Measurements from ENCODE around the gene LACC1. TPM values are rescaled to one million over a fixed set of nuclear protein-coding genes. Genes with fewer than 3 reads are reported as not detected.

Gene LACC1
- total and polyA plus RNA-seq, 2 donors (not counting 3 experiments of a cell fraction or from before 2014, with no cell fraction given) = 1.2 to 4.0 TPM

DNA sequence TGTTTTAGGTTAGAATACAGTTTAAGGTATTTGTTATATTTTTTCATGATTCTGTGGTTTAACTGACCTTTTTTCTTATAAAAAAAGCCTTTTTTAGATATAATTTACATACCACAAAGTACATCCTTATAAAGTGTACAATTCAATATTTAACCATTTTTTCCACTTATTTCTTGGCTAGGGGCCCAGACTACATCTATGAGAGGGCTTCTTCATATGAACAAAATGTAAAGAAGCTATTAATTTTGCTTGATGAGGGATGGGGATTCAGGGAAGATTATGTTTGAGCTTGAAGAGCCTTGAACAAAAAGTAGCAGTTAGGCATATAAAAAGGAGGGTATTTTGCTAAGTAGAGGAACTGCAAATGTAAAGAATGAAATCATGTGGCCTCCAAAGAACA is 2.4 kb upstream of the LACC1 start:
- no peak overlapping the region for H3K4me2 ChIP-seq (ENCODE audit: insufficient read depth, low read length)

More for the DNA sequence above, 2.4 kb upstream of the LACC1 start:
- ChIA-PET CTCF (interaction anchor here (1.0 to 2.0 kb wide), 2 partner anchors 73 to 1282 kb away, joined by 3 to 5 read pairs; no protein-coding TSS in a partner anchor), POLR2A (no interaction called here)
- Histone ChIP-seq H3K27me3 (ENCODE audit: control insufficient read depth in 2 of 2, insufficient read depth in 2 of 2, low read length in 2 of 2) (no peaks in the 10 kb centered on the region), H3K79me2 (ENCODE audit: control insufficient read depth, insufficient read depth, low read length) (no peaks in the 10 kb centered on the region), H3K9me3 (replicated peaks; ENCODE audit: control insufficient read depth, insufficient read depth, low read length) (no peaks in the 10 kb centered on the region), H2AFZ (ENCODE audit: low read depth, low read length) (no peak overlapping the region), H3K9ac (replicated peaks; ENCODE audit: extremely low read depth, insufficient read depth, low read length) (no peak overlapping the region), H4K20me1 (replicated peaks; ENCODE audit: control insufficient read depth, extremely low read depth, insufficient read depth, low read length) (peaks cover 2% of the 10 kb centered on the region), H3K4me3 (replicated peaks in 1 of 3; ENCODE audit: insufficient read depth in 1 of 3, low read depth in 1 of 3, low read length in 3 of 3) (no peak overlapping the region), H3K36me3 (ENCODE audit: control insufficient read depth in 2 of 2, extremely low read depth in 1 of 2, insufficient read depth in 2 of 2, low read length in 2 of 2) (no peaks in the 10 kb centered on the region), H3K4me1 (ENCODE audit: control insufficient read depth, extremely low read depth, insufficient read depth, low read length) (peaks cover 11% of the 10 kb centered on the region), H3K9me1 (replicated peaks; ENCODE audit: control insufficient read depth, extremely low read depth, insufficient read depth, low read length) (no peaks in the 10 kb centered on the region), H3K27ac (ENCODE audit: insufficient read depth, low read depth, low read length) (no peak overlapping the region)
- FAIRE-seq (no peak), DNase-seq (ENCODE audit: low read depth, low spot score) (no peak)
- no peak for TF ChIP-seq GATA2 (IDR thresholded peaks at IDR 0.05; ENCODE audit: insufficient read depth, insufficient read length, low read depth, low read length)
- no peak for TF ChIP-seq MYC (IDR thresholded peaks at IDR 0.05; ENCODE audit: low read depth, low read length)
- TF ChIP-seq EZH2 (IDR thresholded peaks at IDR 0.05; ENCODE audit: borderline replicate concordance, low read depth, low read length, severe bottlenecking) = no peak
- TF ChIP-seq, protein P1, sequence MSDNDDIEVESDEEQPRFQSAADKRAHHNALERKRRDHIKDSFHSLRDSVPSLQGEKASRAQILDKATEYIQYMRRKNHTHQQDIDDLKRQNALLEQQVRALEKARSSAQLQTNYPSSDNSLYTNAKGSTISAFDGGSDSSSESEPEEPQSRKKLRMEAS (IDR thresholded peaks at IDR 0.05; ENCODE audit: insufficient read depth, insufficient read length) = no peak
- no peak for TF ChIP-seq JUN (IDR thresholded peaks at IDR 0.05; ENCODE audit: borderline replicate concordance, insufficient read depth, insufficient read length, low read depth)
- TF ChIP-seq, protein P2, sequence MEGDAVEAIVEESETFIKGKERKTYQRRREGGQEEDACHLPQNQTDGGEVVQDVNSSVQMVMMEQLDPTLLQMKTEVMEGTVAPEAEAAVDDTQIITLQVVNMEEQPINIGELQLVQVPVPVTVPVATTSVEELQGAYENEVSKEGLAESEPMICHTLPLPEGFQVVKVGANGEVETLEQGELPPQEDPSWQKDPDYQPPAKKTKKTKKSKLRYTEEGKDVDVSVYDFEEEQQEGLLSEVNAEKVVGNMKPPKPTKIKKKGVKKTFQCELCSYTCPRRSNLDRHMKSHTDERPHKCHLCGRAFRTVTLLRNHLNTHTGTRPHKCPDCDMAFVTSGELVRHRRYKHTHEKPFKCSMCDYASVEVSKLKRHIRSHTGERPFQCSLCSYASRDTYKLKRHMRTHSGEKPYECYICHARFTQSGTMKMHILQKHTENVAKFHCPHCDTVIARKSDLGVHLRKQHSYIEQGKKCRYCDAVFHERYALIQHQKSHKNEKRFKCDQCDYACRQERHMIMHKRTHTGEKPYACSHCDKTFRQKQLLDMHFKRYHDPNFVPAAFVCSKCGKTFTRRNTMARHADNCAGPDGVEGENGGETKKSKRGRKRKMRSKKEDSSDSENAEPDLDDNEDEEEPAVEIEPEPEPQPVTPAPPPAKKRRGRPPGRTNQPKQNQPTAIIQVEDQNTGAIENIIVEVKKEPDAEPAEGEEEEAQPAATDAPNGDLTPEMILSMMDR (IDR thresholded peaks at IDR 0.05; ENCODE audit: extremely low read depth in 1 of 2, insufficient read depth in 1 of 2, low read depth in 1 of 2, low read length in 2 of 2) = no peak
- no peak for TF ChIP-seq POLR2A (IDR thresholded peaks at IDR 0.05; ENCODE audit: low read depth, low read length)
- TF ChIP-seq FOS (IDR thresholded peaks at IDR 0.05; ENCODE audit: borderline replicate concordance, insufficient read depth, low read length) = no peak
- no peak for TF ChIP-seq POLR2AphosphoS5 (IDR thresholded peaks at IDR 0.05; ENCODE audit: insufficient read depth, low read depth, low read length)
- no TSS peak for BruUV-seq (replicated peaks)
- dilution Hi-C loops (cut with MboI; ENCODE audit: extremely low pct_ligation_motif_present, low sequenced_read_pairs) = no loop called here
- intact Hi-C loops (cut with micrococcal nuclease) = loop anchor here (10.0 kb wide), 1 partner anchor 513 kb away; no protein-coding TSS in a partner anchor
